T-helper 17 cell (primary cell): ENCODE data around the gene MARCHF9. TPM values are rescaled to one million over a fixed set of nuclear protein-coding genes. Genes with fewer than 3 reads are reported as not detected.

ENCODE experiments used
- ATAC-seq: fragments of 150-1000 bp; cut with Tn5 transposase; 2 replicates; pipeline ENCODE4 v1.10.0; 2021; ENCODE audit warnings: mild to moderate bottlenecking, moderate library complexity
- DNase-seq, 3 donors: peaks; one replicate each; pipeline versions ENCODE4 v3.0.0 to v3.0.0-alpha.2; 2020 to 2021
- H3K9me3 ChIP-seq: one replicate; pipeline ENCODE4 v1.7.0; 2013; ENCODE audit warnings: low read length, mild to moderate bottlenecking; ENCODE audit not compliant: control insufficient read depth, poor library complexity, severe bottlenecking
- H3K27ac Mint-ChIP-seq: one replicate; pipeline ENCODE4 v1.8.0; 2022; ENCODE audit warnings: mild to moderate bottlenecking, moderate library complexity, mixed read lengths
- H3K27me3 Mint-ChIP-seq: one replicate; pipeline ENCODE4 v1.8.0; 2022; ENCODE audit warnings: mixed read lengths
- H3K36me3 Mint-ChIP-seq: one replicate; pipeline ENCODE4 v1.8.0; 2022; ENCODE audit warnings: low read depth, mixed read lengths
- H3K4me1 Mint-ChIP-seq: one replicate; pipeline ENCODE4 v1.8.0; 2022; ENCODE audit warnings: mild to moderate bottlenecking, mixed read lengths
- H3K4me3 Mint-ChIP-seq: one replicate; pipeline ENCODE4 v1.8.0; 2022; ENCODE audit warnings: mild to moderate bottlenecking, moderate library complexity, mixed read lengths
- total RNA-seq, 4 donors: library from RNA in 2 of 4; stranded (reverse) in 2 of 4; gene quantifications; one replicate each; pipeline ENCODE4 v1.2.3 and lab custom pipeline; 2022 to 2026

MARCHF9 gene
- total RNA-seq, 2 donors from 2014 or later = 45.3 to 62.4 TPM

- Mint-ChIP-seq H3K27ac (peak overlapping the region; percentile 19), H3K4me1 (peaks cover 29% of the 10 kb centered on the region), H3K36me3 (peaks cover 11% of the 10 kb centered on the region), H3K4me3 (peak overlapping the region; percentile 56), H3K27me3 (no peaks in the 10 kb centered on the region)
- no peaks in the 10 kb centered on the region for H3K9me3 ChIP-seq
- ATAC-seq = no peak
- no peak for DNase-seq
These were observed 27.0 kb upstream of the MARCHF9 start for GRCh38 chr12:57727758-57728395.

GRCh38 chr12:57729321-57729844, 25.5 kb upstream of the MARCHF9 start:
- Mint-ChIP-seq H3K36me3 (peaks cover 13% of the 10 kb centered on the region), H3K27ac (peak overlapping the region; percentile 9), H3K4me1 (peaks cover 21% of the 10 kb centered on the region), H3K4me3 (no peak overlapping the region), H3K27me3 (no peaks in the 10 kb centered on the region)
- DNase-seq (no peak), ATAC-seq (no peak)
- no peaks in the 10 kb centered on the region for H3K9me3 ChIP-seq

- Mint-ChIP-seq H3K27me3 (no peaks in the 10 kb centered on the region), H3K36me3 (peaks cover 20% of the 10 kb centered on the region), H3K4me1 (peaks cover 22% of the 10 kb centered on the region), H3K27ac (no peak overlapping the region), H3K4me3 (no peak overlapping the region)
- H3K9me3 ChIP-seq = no peaks in the 10 kb centered on the region
- DNase-seq = no peak
- ATAC-seq = no peak
These were observed 24.4 kb upstream of the MARCHF9 start for GRCh38 chr12:57730336-57731067.

GRCh38 chr12:57731411-57732080, 23.4 kb upstream of the MARCHF9 start:
- Mint-ChIP-seq H3K4me3 (no peak overlapping the region), H3K27ac (peak overlapping the region; percentile 78)
- ATAC-seq = no peak

GRCh38 chr12:57732270-57732669, 22.6 kb upstream of the MARCHF9 start:
- H3K27ac Mint-ChIP-seq = peak overlapping the region; percentile 78
- H3K4me1 Mint-ChIP-seq = peaks cover 25% of the 10 kb centered on the region
- no peak overlapping the region for H3K4me3 Mint-ChIP-seq
- H3K9me3 ChIP-seq = no peaks in the 10 kb centered on the region
- H3K27me3 Mint-ChIP-seq = no peaks in the 10 kb centered on the region
- DNase-seq (no peak), ATAC-seq (no peak)
- H3K36me3 Mint-ChIP-seq = peaks cover 17% of the 10 kb centered on the region

More at GRCh38 chr12:57731411-57732080, 23.4 kb upstream of the MARCHF9 start:
- Mint-ChIP-seq H3K27me3 (no peaks in the 10 kb centered on the region), H3K36me3 (peaks cover 17% of the 10 kb centered on the region), H3K4me1 (peaks cover 20% of the 10 kb centered on the region)
- DNase-seq = no peak
- no peaks in the 10 kb centered on the region for H3K9me3 ChIP-seq

GRCh38 chr12:57732726-57733593, 21.9 kb upstream of the MARCHF9 start:
- peaks cover 25% of the 10 kb centered on the region for H3K4me1 Mint-ChIP-seq
- H3K27ac Mint-ChIP-seq = peak overlapping the region; percentile 78
- H3K36me3 Mint-ChIP-seq = peaks cover 14% of the 10 kb centered on the region
- no peaks in the 10 kb centered on the region for H3K9me3 ChIP-seq
- H3K27me3 Mint-ChIP-seq = no peaks in the 10 kb centered on the region
- H3K4me3 Mint-ChIP-seq = peak overlapping the region; percentile 33
- ATAC-seq = no peak
- DNase-seq = no peak

GRCh38 chr12:57733928-57734327, 21.0 kb upstream of the MARCHF9 start:
- ATAC-seq = no peak
- Mint-ChIP-seq H3K4me3 (no peak overlapping the region), H3K27me3 (no peaks in the 10 kb centered on the region), H3K4me1 (peaks cover 20% of the 10 kb centered on the region), H3K36me3 (peaks cover 13% of the 10 kb centered on the region), H3K27ac (peak overlapping the region; percentile 93)
- no peak for DNase-seq
- no peaks in the 10 kb centered on the region for H3K9me3 ChIP-seq

GRCh38 chr12:57734591-57734990, 20.3 kb upstream of the MARCHF9 start:
- no peak for DNase-seq
- Mint-ChIP-seq H3K27me3 (no peaks in the 10 kb centered on the region), H3K27ac (peak overlapping the region; percentile 93)

GRCh38 chr12:57735198-57735855, 19.6 kb upstream of the MARCHF9 start:
- Mint-ChIP-seq H3K27ac (peak overlapping the region; percentile 93), H3K4me1 (peaks cover 28% of the 10 kb centered on the region), H3K4me3 (no peak overlapping the region), H3K27me3 (no peaks in the 10 kb centered on the region), H3K36me3 (peaks cover 11% of the 10 kb centered on the region)
- ATAC-seq (no peak), DNase-seq (no peak)
- H3K9me3 ChIP-seq = no peaks in the 10 kb centered on the region

More at GRCh38 chr12:57734591-57734990, 20.3 kb upstream of the MARCHF9 start:
- no peak for ATAC-seq
- no peaks in the 10 kb centered on the region for H3K9me3 ChIP-seq
- H3K4me3 Mint-ChIP-seq = no peak overlapping the region
- peaks cover 27% of the 10 kb centered on the region for H3K4me1 Mint-ChIP-seq
- H3K36me3 Mint-ChIP-seq = peaks cover 11% of the 10 kb centered on the region

GRCh38 chr12:57735952-57736740, 18.8 kb upstream of the MARCHF9 start:
- DNase-seq = no peak
- no peaks in the 10 kb centered on the region for H3K27me3 Mint-ChIP-seq
- no peak for ATAC-seq
- H3K27ac Mint-ChIP-seq = peak overlapping the region; percentile 93
- H3K4me1 Mint-ChIP-seq = peaks cover 35% of the 10 kb centered on the region
- H3K4me3 Mint-ChIP-seq = no peak overlapping the region
- peaks cover 11% of the 10 kb centered on the region for H3K36me3 Mint-ChIP-seq
- H3K9me3 ChIP-seq = no peaks in the 10 kb centered on the region

- Mint-ChIP-seq H3K4me3 (peak overlapping the region; percentile 41), H3K4me1 (peaks cover 42% of the 10 kb centered on the region), H3K36me3 (peaks cover 9% of the 10 kb centered on the region), H3K27me3 (no peaks in the 10 kb centered on the region), H3K27ac (peak overlapping the region; percentile 91)
- no peak for DNase-seq
- ATAC-seq = no peak
- no peaks in the 10 kb centered on the region for H3K9me3 ChIP-seq
These were observed 18.0 kb upstream of the MARCHF9 start for GRCh38 chr12:57736741-57737466.
